Activated CD8-positive, alpha-beta T cell treated with anti-CD3 and anti-CD28 coated beads for 36 hours (primary cell): Measurements from ENCODE around the gene KCTD20. TPM values are rescaled to one million over a fixed set of nuclear protein-coding genes. Genes with fewer than 3 reads are reported as not detected.

Experiments used
- ATAC-seq: fragments of 200-7000 bp; cut with Tn5 transposase; one replicate; pipeline ENCODE4 v1.10.0; 2021; ENCODE audit warnings: mild to moderate bottlenecking, moderate library complexity
- CTCF ChIA-PET: fragments of 350-600 bp; sonication (Branson Sonifier 250); formaldehyde crosslinking; loops from one replicate; lab custom pipeline; 2021; ENCODE audit warnings: antibody characterized with exemption; lab: Charles Lee
- POLR2A ChIA-PET: fragments of 350-600 bp; sonication (Branson Sonifier 250); formaldehyde crosslinking; loops from one replicate; lab custom pipeline; 2021; ENCODE audit warnings: antibody characterized with exemption; lab: Charles Lee
- DNase-seq: peaks from one replicate; pipeline ENCODE4 v3.0.0-alpha.2; 2020
- H3K27ac Mint-ChIP-seq: one replicate; pipeline ENCODE4 v1.8.0; 2021; ENCODE audit warnings: mild to moderate bottlenecking, mixed read lengths
- H3K27me3 Mint-ChIP-seq: one replicate; pipeline ENCODE4 v1.8.0; 2021; ENCODE audit warnings: mixed read lengths
- H3K36me3 Mint-ChIP-seq: one replicate; pipeline ENCODE4 v1.8.0; 2021; ENCODE audit warnings: low read depth, mixed read lengths
- H3K4me1 Mint-ChIP-seq: one replicate; pipeline ENCODE4 v1.8.0; 2021; ENCODE audit warnings: low read depth, mixed read lengths
- H3K4me3 Mint-ChIP-seq: one replicate; pipeline ENCODE4 v1.8.0; 2021; ENCODE audit warnings: mild to moderate bottlenecking, moderate library complexity, mixed read lengths
- H3K9me3 Mint-ChIP-seq: one replicate; pipeline ENCODE4 v1.8.0; 2021; ENCODE audit warnings: mixed read lengths
- CTCF ChIP-seq: fragments of 200-600 bp; IDR thresholded peaks from one replicate; pipeline ENCODE4 v1.8.0; 2022; ENCODE audit warnings: antibody characterized with exemption, mild to moderate bottlenecking
- intact Hi-C: fragments of 100-400 bp; cut with micrococcal nuclease; formaldehyde crosslinking; loops from one replicate; pipeline ENCODE4 v1.10.0; 2022
- total RNA-seq, 2 experiments: library from RNA; stranded (reverse); gene quantifications; one replicate each; pipeline ENCODE4 v1.2.3, GENCODE V29; 2021

KCTD20 gene
- total RNA-seq, 2 experiments from 2014 or later = 42.7 to 45.1 TPM

GRCh38 chr6:36489426-36489825 lies 46.6 kb downstream of the KCTD20 start:
- Mint-ChIP-seq H3K27me3 (no peaks in the 10 kb centered on the region), H3K4me3 (no peak overlapping the region), H3K9me3 (no peaks in the 10 kb centered on the region), H3K27ac (no peak overlapping the region), H3K36me3 (peaks cover 70% of the 10 kb centered on the region), H3K4me1 (peaks cover 13% of the 10 kb centered on the region)
- ChIA-PET CTCF (no interaction called here), POLR2A (no interaction called here)
- DNase-seq = no peak
- ATAC-seq = no peak
- intact Hi-C loops = no loop called here
- no peak for TF ChIP-seq CTCF

GRCh38 chr6:36491378-36491965 lies 48.7 kb downstream of the KCTD20 start:
- DNase-seq (no peak), ATAC-seq (no peak)
- Mint-ChIP-seq H3K27me3 (no peaks in the 10 kb centered on the region), H3K4me1 (peaks cover 16% of the 10 kb centered on the region), H3K9me3 (no peaks in the 10 kb centered on the region), H3K4me3 (no peak overlapping the region), H3K27ac (peak overlapping the region; percentile 61), H3K36me3 (peaks cover 72% of the 10 kb centered on the region)
- CTCF ChIA-PET = no interaction called here
- TF ChIP-seq CTCF = no peak
- POLR2A ChIA-PET = no interaction called here
- intact Hi-C loops = no loop called here

GRCh38 chr6:36492092-36492491 lies 49.3 kb downstream of the KCTD20 start:
- ChIA-PET POLR2A (no interaction called here), CTCF (interaction anchor here (1.1 kb wide), 1 partner anchor 11 kb away, joined by 3 read pairs; no protein-coding TSS in a partner anchor)

GRCh38 chr6:36492621-36493020 lies 49.8 kb downstream of the KCTD20 start:
- TF ChIP-seq CTCF = no peak
- Mint-ChIP-seq H3K27ac (peak overlapping the region; percentile 61), H3K36me3 (peaks cover 72% of the 10 kb centered on the region), H3K4me3 (no peak overlapping the region), H3K27me3 (no peaks in the 10 kb centered on the region), H3K9me3 (no peaks in the 10 kb centered on the region), H3K4me1 (peaks cover 19% of the 10 kb centered on the region)
- intact Hi-C loops = no loop called here
- POLR2A ChIA-PET = no interaction called here
- CTCF ChIA-PET = interaction anchor here (1.1 to 1.2 kb wide), 2 partner anchors 10 to 122 kb away, joined by 3 to 4 read pairs; no protein-coding TSS in a partner anchor
- ATAC-seq (no peak), DNase-seq (no peak)

More at GRCh38 chr6:36492092-36492491, 49.3 kb downstream of the KCTD20 start:
- Mint-ChIP-seq H3K27me3 (no peaks in the 10 kb centered on the region), H3K27ac (peak overlapping the region; percentile 61), H3K9me3 (no peaks in the 10 kb centered on the region), H3K4me3 (no peak overlapping the region), H3K36me3 (peaks cover 72% of the 10 kb centered on the region), H3K4me1 (peaks cover 19% of the 10 kb centered on the region)
- intact Hi-C loops = no loop called here
- no peak for DNase-seq
- TF ChIP-seq CTCF = no peak
- ATAC-seq = no peak

DNA sequence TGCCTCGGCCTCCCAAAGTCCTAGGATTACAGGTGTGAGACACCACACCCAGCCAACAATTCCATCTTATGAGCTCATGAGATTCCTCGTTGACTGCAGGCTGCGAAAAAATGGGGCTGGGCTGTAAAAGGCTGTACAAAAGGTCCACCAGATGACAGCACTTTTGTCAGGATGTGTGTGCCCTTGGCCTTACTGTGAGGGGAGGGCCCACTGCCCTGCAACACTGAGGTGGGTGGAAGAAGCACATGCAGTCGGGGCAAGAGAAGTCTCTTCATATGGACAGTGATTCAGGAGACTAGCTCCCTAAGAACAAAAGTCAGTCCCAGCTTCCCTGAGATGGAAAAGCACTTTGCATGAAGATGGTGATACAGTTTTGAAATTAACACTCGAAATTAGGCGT lies 50.5 kb downstream of the KCTD20 start:
- Mint-ChIP-seq H3K4me3 (no peak overlapping the region), H3K9me3 (no peaks in the 10 kb centered on the region), H3K27ac (no peak overlapping the region), H3K4me1 (peaks cover 19% of the 10 kb centered on the region), H3K27me3 (no peaks in the 10 kb centered on the region), H3K36me3 (peaks cover 65% of the 10 kb centered on the region)
- ATAC-seq = no peak
- intact Hi-C loops = no loop called here
- ChIA-PET POLR2A (no interaction called here), CTCF (interaction anchor here (1.1 to 1.2 kb wide), 2 partner anchors 10 to 121 kb away, joined by 3 to 4 read pairs; no protein-coding TSS in a partner anchor)
- no peak for TF ChIP-seq CTCF
- no peak for DNase-seq
